SU-DHL-6 (cell line): ENCODE measurements around the gene DDX54.

Experiments
- CTCF ChIP-seq: fragments of 200-600 bp; sonication (generic); IDR thresholded peaks from one replicate; pipeline ENCODE4 v1.5.1; 2017; ENCODE audit warnings: antibody characterized with exemption, mild to moderate bottlenecking, low read length, moderate library complexity; ENCODE audit not compliant: insufficient read depth, poor library complexity, severe bottlenecking
- EZH2phosphoT487 ChIP-seq: fragments of 200-600 bp; sonication (generic), shearing (Covaris generic); conservative IDR thresholded peaks from 2 replicates; pipeline ENCODE4 v1.6.1; 2018; ENCODE audit warnings: mild to moderate bottlenecking, antibody characterized with exemption, low read length, moderate library complexity, mixed read lengths

GRCh38 chr12:113204804-113205203, 19.5 kb upstream of the DDX54 start:
- TF ChIP-seq CTCF (no peak), EZH2phosphoT487 (no peak)
